Loucy (cell line): ENCODE data around the gene AKR1C3.

ENCODE experiments used
- H2AFZ ChIP-seq: fragments of 200-600 bp; sonication (generic); 2 replicates; pipeline ENCODE4 v1.6.0; 2016; ENCODE audit warnings: antibody characterized with exemption, mild to moderate bottlenecking, low read length, moderate library complexity
- H3F3A ChIP-seq: fragments of 200-600 bp; 2 replicates; pipeline ENCODE4 v1.6.0; 2016; ENCODE audit warnings: antibody characterized with exemption, low read depth, mild to moderate bottlenecking
- H3K27me3 ChIP-seq: fragments of 200-600 bp; sonication (generic); 2 replicates; pipeline ENCODE4 v1.6.1; 2014; ENCODE audit warnings: low read length, mild to moderate bottlenecking; ENCODE audit not compliant: insufficient read depth, poor library complexity, severe bottlenecking
- H3K36me3 ChIP-seq: fragments of 200-600 bp; sonication (generic); 2 replicates; pipeline ENCODE4 v1.6.1; 2016; ENCODE audit warnings: low read length; ENCODE audit not compliant: insufficient read depth
- H3K4me1 ChIP-seq: fragments of 200-600 bp; sonication (generic); 2 replicates; pipeline ENCODE4 v1.5.1; 2014; ENCODE audit warnings: low read length, mild to moderate bottlenecking; ENCODE audit not compliant: insufficient read depth, poor library complexity, severe bottlenecking
- H3K4me2 ChIP-seq: fragments of 200-600 bp; sonication (generic); 2 replicates; pipeline ENCODE4 v1.6.0; 2014; ENCODE audit warnings: antibody characterized with exemption, low read length, low read depth, mild to moderate bottlenecking; ENCODE audit not compliant: poor library complexity, severe bottlenecking
- H3K4me3 ChIP-seq: fragments of 200-600 bp; sonication (generic); 2 replicates; pipeline ENCODE4 v1.5.1; 2014; ENCODE audit warnings: low read length, mild to moderate bottlenecking, mixed read lengths; ENCODE audit not compliant: poor library complexity, severe bottlenecking
- H3K79me2 ChIP-seq: fragments of 200-600 bp; sonication (generic); 2 replicates; pipeline ENCODE4 v1.6.1; 2014; ENCODE audit warnings: low read length; ENCODE audit not compliant: insufficient read depth
- H3K9ac ChIP-seq: fragments of 200-600 bp; sonication (generic); 2 replicates; pipeline ENCODE4 v1.6.0; 2014; ENCODE audit warnings: mild to moderate bottlenecking, low read depth, low read length, moderate library complexity; ENCODE audit not compliant: poor library complexity, severe bottlenecking
- H3K9me2 ChIP-seq: fragments of 200-600 bp; sonication (generic); replicated peaks from 2 replicates; pipeline ENCODE4 v1.6.1; 2016; ENCODE audit warnings: low read depth, low read length, mixed read lengths
- H3K9me3 ChIP-seq: fragments of 200-600 bp; sonication (generic); 2 replicates; pipeline ENCODE4 v1.6.1; 2014; ENCODE audit warnings: mild to moderate bottlenecking, antibody characterized with exemption, low read length, low read depth; ENCODE audit not compliant: insufficient read depth
- H4K20me1 ChIP-seq: fragments of 200-600 bp; sonication (generic); 2 replicates; pipeline ENCODE4 v1.6.0; 2014; ENCODE audit warnings: antibody characterized with exemption, low read length, mild to moderate bottlenecking; ENCODE audit not compliant: insufficient read depth, poor library complexity, severe bottlenecking
- EZH2phosphoT487 ChIP-seq: fragments of 200-600 bp; IDR thresholded peaks from 2 replicates; pipeline ENCODE4 v1.6.1; 2018; ENCODE audit warnings: antibody characterized with exemption, mild to moderate bottlenecking, moderate library complexity, borderline replicate concordance
- TF ChIP-seq, protein P1 (sequence below): fragments of 200-600 bp; sonication (generic); conservative IDR thresholded peaks from 2 replicates; pipeline ENCODE4 v1.5.1; 2014; ENCODE audit warnings: mild to moderate bottlenecking, antibody characterized with exemption, low read length

Gene AKR1C3

DNA sequence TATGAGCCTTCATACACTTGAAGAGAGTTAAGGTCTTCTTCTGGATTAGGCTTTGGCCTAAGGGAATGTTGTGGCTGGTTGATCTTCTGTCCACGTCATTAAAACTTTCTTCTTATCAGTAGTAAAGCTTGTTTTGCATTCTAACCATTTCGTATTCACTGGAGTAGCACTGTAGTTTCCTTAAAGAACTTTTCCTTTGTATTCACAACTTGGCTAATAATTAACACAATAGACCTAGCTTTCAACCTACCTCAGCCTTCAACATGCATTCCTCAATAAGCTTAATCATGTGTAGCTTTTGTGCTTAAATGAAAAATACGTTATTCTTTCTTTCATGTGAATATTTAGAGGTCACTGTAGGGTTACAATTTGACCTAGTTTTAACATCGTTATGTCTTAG is 48.0 kb downstream of the AKR1C3 start:
- Histone ChIP-seq H3K9me2 (no peaks in the 10 kb centered on the region), H3K27me3 (no peaks in the 10 kb centered on the region), H3F3A (no peaks in the 10 kb centered on the region), H3K36me3 (no peaks in the 10 kb centered on the region), H3K4me1 (no peaks in the 10 kb centered on the region), H3K9me3 (no peaks in the 10 kb centered on the region; the same call in 1 of the 2 replicates), H3K4me2 (no peak overlapping the region), H2AFZ (no peak overlapping the region), H3K4me3 (no peak overlapping the region), H3K79me2 (no peaks in the 10 kb centered on the region), H4K20me1 (no peaks in the 10 kb centered on the region), H3K9ac (no peak overlapping the region)
- TF ChIP-seq EZH2phosphoT487, result no peak
- TF ChIP-seq, protein P1, sequence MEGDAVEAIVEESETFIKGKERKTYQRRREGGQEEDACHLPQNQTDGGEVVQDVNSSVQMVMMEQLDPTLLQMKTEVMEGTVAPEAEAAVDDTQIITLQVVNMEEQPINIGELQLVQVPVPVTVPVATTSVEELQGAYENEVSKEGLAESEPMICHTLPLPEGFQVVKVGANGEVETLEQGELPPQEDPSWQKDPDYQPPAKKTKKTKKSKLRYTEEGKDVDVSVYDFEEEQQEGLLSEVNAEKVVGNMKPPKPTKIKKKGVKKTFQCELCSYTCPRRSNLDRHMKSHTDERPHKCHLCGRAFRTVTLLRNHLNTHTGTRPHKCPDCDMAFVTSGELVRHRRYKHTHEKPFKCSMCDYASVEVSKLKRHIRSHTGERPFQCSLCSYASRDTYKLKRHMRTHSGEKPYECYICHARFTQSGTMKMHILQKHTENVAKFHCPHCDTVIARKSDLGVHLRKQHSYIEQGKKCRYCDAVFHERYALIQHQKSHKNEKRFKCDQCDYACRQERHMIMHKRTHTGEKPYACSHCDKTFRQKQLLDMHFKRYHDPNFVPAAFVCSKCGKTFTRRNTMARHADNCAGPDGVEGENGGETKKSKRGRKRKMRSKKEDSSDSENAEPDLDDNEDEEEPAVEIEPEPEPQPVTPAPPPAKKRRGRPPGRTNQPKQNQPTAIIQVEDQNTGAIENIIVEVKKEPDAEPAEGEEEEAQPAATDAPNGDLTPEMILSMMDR, result no peak

DNA sequence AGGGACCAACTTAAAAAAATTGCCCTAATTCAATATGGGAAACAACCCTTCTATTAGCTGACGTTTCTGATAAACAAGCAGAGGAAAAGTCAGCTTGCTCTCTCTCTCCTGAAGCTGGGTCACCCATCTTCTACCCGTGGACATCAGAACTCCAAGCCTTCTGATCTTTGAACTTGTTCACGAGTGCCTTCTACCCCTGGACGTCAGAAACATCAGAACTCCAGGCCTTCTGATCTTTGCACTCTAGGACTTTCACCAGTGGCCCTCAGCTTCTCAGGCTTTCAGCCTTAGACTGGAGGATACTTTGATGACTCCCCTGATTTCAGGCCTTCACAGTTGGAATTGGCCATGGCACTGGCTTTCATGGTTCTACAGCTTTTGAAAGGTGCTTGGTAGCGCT is 48.9 kb downstream of the AKR1C3 start:
- no peak overlapping the region for H2AFZ ChIP-seq
- no peaks in the 10 kb centered on the region for H3K9me2 ChIP-seq
- no peak for TF ChIP-seq EZH2phosphoT487
- TF ChIP-seq, protein P1, result no peak
- no peak overlapping the region for H3K4me2 ChIP-seq
- no peaks in the 10 kb centered on the region for H3K36me3 ChIP-seq
- no peaks in the 10 kb centered on the region for H3K27me3 ChIP-seq
- H3K4me3 ChIP-seq, result no peak overlapping the region
- no peaks in the 10 kb centered on the region for H3K79me2 ChIP-seq
- no peaks in the 10 kb centered on the region for H3K4me1 ChIP-seq
- no peaks in the 10 kb centered on the region for H4K20me1 ChIP-seq
- H3K9ac ChIP-seq, result no peak overlapping the region
- H3F3A ChIP-seq, result no peaks in the 10 kb centered on the region
- no peaks in the 10 kb centered on the region; the same call in 1 of the 2 replicates for H3K9me3 ChIP-seq

DNA sequence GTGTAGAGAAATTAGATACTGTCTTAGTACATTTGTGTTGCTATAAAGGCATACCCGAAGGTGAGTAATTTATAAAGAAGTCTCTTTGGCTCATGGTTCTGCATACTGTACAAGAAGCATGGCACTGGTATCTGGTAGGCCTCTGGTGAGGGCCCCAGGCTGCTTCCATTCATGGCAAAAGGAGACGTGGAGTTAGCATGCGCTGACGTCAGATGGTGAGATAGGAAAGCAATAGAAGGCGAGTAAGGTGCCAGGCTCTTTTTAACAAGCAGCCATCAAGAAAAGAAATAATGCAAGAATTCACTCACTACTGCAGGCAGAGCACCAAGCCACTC is 52.7 kb downstream of the AKR1C3 start:
- no peaks in the 10 kb centered on the region for H3K79me2 ChIP-seq
- H4K20me1 ChIP-seq, result no peaks in the 10 kb centered on the region
- H3K4me1 ChIP-seq, result no peaks in the 10 kb centered on the region
- H3K9ac ChIP-seq, result no peak overlapping the region
- H3K9me3 ChIP-seq, result peaks cover 7% of the 10 kb centered on the region; the same call in 1 of the 2 replicates
- no peaks in the 10 kb centered on the region for H3K36me3 ChIP-seq
- H3K4me3 ChIP-seq, result no peak overlapping the region
- H2AFZ ChIP-seq, result no peak overlapping the region
- TF ChIP-seq, protein P1, result no peak
- TF ChIP-seq EZH2phosphoT487, result no peak
- H3F3A ChIP-seq, result no peaks in the 10 kb centered on the region
- no peak overlapping the region for H3K4me2 ChIP-seq
- no peaks in the 10 kb centered on the region for H3K9me2 ChIP-seq
- no peaks in the 10 kb centered on the region for H3K27me3 ChIP-seq
